Neural cell (in vitro differentiated cells): ENCODE data around the gene PRKCA. TPM values are rescaled to one million over a fixed set of nuclear protein-coding genes. Genes with fewer than 3 reads are reported as not detected.
"Not testable (repeated sequence)": the region's sequence is repeated elsewhere in the genome, so short reads cannot be mapped to it uniquely, and the experiment has no call there.

Experiments
- H2AFZ ChIP-seq: fragments of 200-600, 300-800 bp; sonication (generic), shearing (Covaris generic); 2 replicates; pipeline ENCODE4 v1.6.0; 2014; ENCODE audit warnings: low read depth, mild to moderate bottlenecking, antibody characterized with exemption, low read length, moderate library complexity
- H3F3A ChIP-seq: fragments of 200-600 bp; shearing (Covaris generic); 2 replicates; pipeline ENCODE4 v1.6.1; 2016; ENCODE audit warnings: mild to moderate bottlenecking, moderate library complexity, mixed read lengths, antibody characterized with exemption, low read length; ENCODE audit not compliant: insufficient read depth, poor library complexity, severe bottlenecking
- H3K27ac ChIP-seq: fragments of 200-600, 300-800 bp; sonication (generic), shearing (Covaris generic); 2 replicates; pipeline ENCODE4 v1.5.1; 2014; ENCODE audit warnings: mild to moderate bottlenecking, low read length, moderate library complexity
- H3K27me3 ChIP-seq: fragments of 300-800, 200-600 bp; sonication (generic), shearing (Covaris generic); 2 replicates; pipeline ENCODE4 v1.6.0; 2014; ENCODE audit warnings: mild to moderate bottlenecking, low read depth, low read length, moderate library complexity; ENCODE audit not compliant: insufficient read depth
- H3K36me3 ChIP-seq: fragments of 300-800, 200-600 bp; sonication (generic), shearing (Covaris generic); 2 replicates; pipeline ENCODE4 v1.5.1; 2014; ENCODE audit warnings: mild to moderate bottlenecking, antibody characterized with exemption, low read length, moderate library complexity; ENCODE audit not compliant: insufficient read depth
- H3K4me2 ChIP-seq: fragments of 300-800, 200-600 bp; sonication (generic), shearing (Covaris generic); 2 replicates; pipeline ENCODE4 v1.6.0; 2014; ENCODE audit warnings: mild to moderate bottlenecking, low read length
- H3K4me3 ChIP-seq: fragments of 300-800, 200-600 bp; sonication (generic), shearing (Covaris generic); 2 replicates; pipeline ENCODE4 v1.5.1; 2014; ENCODE audit warnings: mild to moderate bottlenecking, low read length, moderate library complexity
- H3K79me2 ChIP-seq: fragments of 200-600 bp; shearing (Covaris generic); replicated peaks from 2 replicates; pipeline ENCODE4 v1.6.0; 2014; ENCODE audit warnings: mild to moderate bottlenecking, low read length, moderate library complexity; ENCODE audit not compliant: insufficient read depth
- H3K9ac ChIP-seq: fragments of 300-800, 200-600 bp; sonication (generic), shearing (Covaris generic); 2 replicates; pipeline ENCODE4 v1.6.1; 2016; ENCODE audit warnings: mild to moderate bottlenecking, low read length, mixed read lengths
- H3K9me2 ChIP-seq: fragments of 200-600 bp; shearing (Covaris generic); 2 replicates; pipeline ENCODE4 v1.6.1; 2016; ENCODE audit warnings: mild to moderate bottlenecking, low read length, mixed read lengths; ENCODE audit not compliant: insufficient read depth
- H3K9me3 ChIP-seq: fragments of 200-600, 300-800 bp; sonication (generic), shearing (Covaris generic); 2 replicates; pipeline ENCODE4 v1.6.1; 2016; ENCODE audit warnings: mild to moderate bottlenecking, mixed run types, low read length, moderate library complexity, mixed read lengths
- H4K20me1 ChIP-seq: fragments of 200-600 bp; shearing (Covaris generic); 2 replicates; pipeline ENCODE4 v1.6.1; 2016; ENCODE audit warnings: mild to moderate bottlenecking, mixed run types; ENCODE audit not compliant: insufficient read depth
- CTCF ChIP-seq: fragments of 450-650 bp; IDR thresholded peaks from 2 replicates; pipeline ENCODE4 v1.5.1; 2014; ENCODE audit warnings: antibody characterized with exemption, mild to moderate bottlenecking, moderate library complexity; ENCODE audit not compliant: poor library complexity, severe bottlenecking
- EP300 ChIP-seq: fragments of 450-650 bp; conservative IDR thresholded peaks from 2 replicates; pipeline ENCODE4 v1.6.1; 2014; ENCODE audit warnings: antibody characterized with exemption, mild to moderate bottlenecking, moderate library complexity; ENCODE audit not compliant: poor library complexity, severe bottlenecking
- EZH2 ChIP-seq: fragments of 200-600, 300-800 bp; shearing (Covaris generic), sonication (generic); IDR thresholded peaks from 2 replicates; pipeline ENCODE4 v1.6.1; 2014; ENCODE audit warnings: antibody characterized with exemption, low read length, borderline replicate concordance, mild to moderate bottlenecking; ENCODE audit not compliant: insufficient read depth, poor library complexity, severe bottlenecking
- MXI1 ChIP-seq: fragments of 450-650 bp; conservative IDR thresholded peaks from 2 replicates; pipeline ENCODE4 v1.6.1; 2014; ENCODE audit warnings: antibody characterized with exemption, mild to moderate bottlenecking; ENCODE audit not compliant: poor library complexity, severe bottlenecking
- POLR2AphosphoS5 ChIP-seq: IDR thresholded peaks from 2 replicates; pipeline ENCODE4 v1.6.1; 2012
- RAD21 ChIP-seq: fragments of 450-650 bp; conservative IDR thresholded peaks from 2 replicates; pipeline ENCODE4 v1.6.1; 2014; ENCODE audit warnings: antibody characterized with exemption, mild to moderate bottlenecking, moderate library complexity
- REST ChIP-seq: IDR thresholded peaks from 2 replicates; pipeline ENCODE4 v1.6.1; 2012; ENCODE audit warnings: borderline replicate concordance
- SMC3 ChIP-seq: fragments of 450-650 bp; conservative IDR thresholded peaks from 2 replicates; pipeline ENCODE4 v1.6.1; 2014; ENCODE audit warnings: antibody characterized with exemption, mild to moderate bottlenecking, moderate library complexity; ENCODE audit not compliant: poor library complexity
- TAF1 ChIP-seq: IDR thresholded peaks from 2 replicates; pipeline ENCODE4 v1.6.1; 2012; ENCODE audit warnings: low read depth
- polyA plus RNA-seq: library from polyadenylated mRNA; depleted of rRNA; stranded (reverse); fragments of >200 nt; gene quantifications from 2 replicates; pipeline ENCODE4 v1.2.3, GENCODE V29; 2014

The PRKCA gene
- polyA plus RNA-seq, 1 donor from 2014 or later: 5.9 TPM

GRCh38 chr17:66319226-66319625 lies 16.8 kb downstream of the PRKCA start:
- Histone ChIP-seq H3K4me3 (no peak overlapping the region), H3K4me2 (no peak overlapping the region), H3K27ac (no peak overlapping the region), H3K27me3 (no peaks in the 10 kb centered on the region), H3K79me2 (no peaks in the 10 kb centered on the region), H4K20me1 (no peaks in the 10 kb centered on the region), H3K9me3 (no peaks in the 10 kb centered on the region), H3K36me3 (no peaks in the 10 kb centered on the region), H3F3A (no peaks in the 10 kb centered on the region), H3K9ac (no peak overlapping the region), H2AFZ (no peak overlapping the region), H3K9me2 (no peaks in the 10 kb centered on the region)
- TF ChIP-seq POLR2AphosphoS5 (no peak), SMC3 (no peak), MXI1 (no peak), CTCF (no peak), EP300 (no peak), RAD21 (no peak), TAF1 (no peak), EZH2 (no peak), REST (no peak)

- Histone ChIP-seq H3K4me2 (no peak overlapping the region), H4K20me1 (no peaks in the 10 kb centered on the region), H3K4me3 (no peak overlapping the region), H3K79me2 (no peaks in the 10 kb centered on the region), H3K9ac (no peak overlapping the region), H3K27me3 (no peaks in the 10 kb centered on the region), H3K36me3 (no peaks in the 10 kb centered on the region), H3K9me2 (no peaks in the 10 kb centered on the region), H3K27ac (no peak overlapping the region), H3F3A (no peaks in the 10 kb centered on the region), H2AFZ (no peak overlapping the region), H3K9me3 (no peaks in the 10 kb centered on the region)
- TF ChIP-seq EP300 (no peak), EZH2 (no peak), TAF1 (no peak), RAD21 (no peak), CTCF (no peak), REST (no peak), MXI1 (no peak), SMC3 (no peak), POLR2AphosphoS5 (no peak)
Measured at GRCh38 chr17:66322764-66323163, 20.4 kb downstream of the PRKCA start.

GRCh38 chr17:66324381-66325004 lies 22.1 kb downstream of the PRKCA start:
- H3K36me3 ChIP-seq, H3K4me3 ChIP-seq, H3K27me3 ChIP-seq, H3K79me2 ChIP-seq, H3K9ac ChIP-seq, H4K20me1 ChIP-seq, H3K27ac ChIP-seq, H2AFZ ChIP-seq, H3K9me2 ChIP-seq, H3F3A ChIP-seq, H3K4me2 ChIP-seq, H3K9me3 ChIP-seq: not testable (repeated sequence)
